OCI-M2 (cell line): ENCODE data around the gene ARHGEF33.
"Not testable (repeated sequence)": the region's sequence is repeated elsewhere in the genome, so short reads cannot be mapped to it uniquely, and the experiment has no call there.

ENCODE experiments used
- DNase-seq: peaks from one replicate; lab custom pipeline; 2025; ENCODE audit not compliant: unreplicated experiment; lab: John Stamatoyannopoulos, UW

ARHGEF33 gene

DNA sequence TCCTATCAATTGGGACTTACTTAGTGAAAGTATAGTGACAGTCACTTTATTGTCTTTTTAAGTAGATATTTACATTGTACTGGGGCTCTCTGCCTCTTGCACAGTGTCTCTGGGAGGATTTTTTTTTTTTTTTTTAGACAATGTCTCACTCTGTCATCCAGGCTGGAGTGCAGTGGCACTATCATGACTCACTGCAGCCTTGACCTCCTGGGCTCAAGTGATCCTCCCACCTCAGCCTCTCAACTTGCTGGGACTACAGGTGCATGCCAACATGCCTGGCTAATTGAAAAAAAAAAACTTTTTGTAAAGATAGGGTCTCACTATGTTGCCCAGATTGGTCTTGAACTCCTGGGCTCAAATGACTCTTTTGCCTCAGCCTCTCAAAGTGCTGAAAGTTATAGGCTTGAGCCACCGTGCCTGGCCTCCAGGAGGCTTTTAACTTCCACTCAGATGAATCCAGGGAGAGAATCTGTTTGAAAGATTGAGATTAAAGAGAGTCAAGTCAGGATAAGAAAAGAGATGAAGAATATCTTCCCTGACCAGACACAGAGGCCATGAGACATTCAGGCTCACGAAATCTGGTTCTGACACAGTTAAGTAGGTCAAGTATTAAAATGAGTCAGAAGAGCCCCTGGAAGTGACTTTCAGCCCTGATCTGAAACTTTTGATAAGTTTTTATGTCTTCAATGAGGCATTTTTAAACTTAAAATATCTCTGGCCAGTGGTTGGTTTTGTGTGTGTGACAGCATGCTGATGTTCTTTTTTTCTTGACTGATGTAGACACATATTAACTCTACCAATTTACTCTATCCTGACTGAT lies 18.3 kb downstream of the ARHGEF33 start:
- DNase-seq = no peak

DNA sequence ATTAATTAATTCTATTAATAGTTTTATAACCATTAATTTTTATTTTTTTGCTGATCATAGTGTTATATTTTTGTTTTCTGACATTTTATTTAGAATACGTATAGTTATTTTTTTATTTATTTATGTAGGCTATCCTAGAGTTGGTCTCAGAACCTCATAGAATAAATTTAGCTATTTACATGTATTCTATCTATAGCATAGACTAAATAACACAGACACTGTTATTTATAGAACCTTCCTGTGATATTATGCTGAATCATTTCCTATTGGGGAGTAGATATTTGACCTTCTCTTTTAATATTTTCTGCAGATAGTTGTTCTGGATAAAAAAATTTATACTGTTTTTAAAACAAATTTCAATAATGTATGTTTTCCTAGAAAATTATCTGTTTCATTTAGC lies 20.2 kb downstream of the ARHGEF33 start:
- DNase-seq = no peak

DNA sequence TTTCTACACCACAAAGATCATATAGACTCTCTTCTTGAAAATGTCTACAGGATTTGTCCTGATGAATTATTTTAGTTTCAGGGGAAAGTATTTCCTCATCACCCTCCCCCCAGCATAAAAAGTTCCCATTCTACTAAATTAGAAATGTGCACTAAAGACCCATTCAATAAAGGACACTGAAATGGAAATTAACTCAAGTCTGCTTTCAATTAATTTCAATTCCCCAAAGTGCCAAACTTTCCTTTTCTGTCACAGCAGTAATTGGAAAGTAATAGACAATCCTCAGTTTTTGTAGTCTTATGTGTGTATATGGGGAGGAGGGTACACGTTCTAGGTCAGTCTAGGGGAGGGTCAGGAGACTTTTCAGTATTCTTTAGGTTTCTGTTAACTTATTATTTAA lies 21.5 kb downstream of the ARHGEF33 start:
- DNase-seq = no peak

DNA sequence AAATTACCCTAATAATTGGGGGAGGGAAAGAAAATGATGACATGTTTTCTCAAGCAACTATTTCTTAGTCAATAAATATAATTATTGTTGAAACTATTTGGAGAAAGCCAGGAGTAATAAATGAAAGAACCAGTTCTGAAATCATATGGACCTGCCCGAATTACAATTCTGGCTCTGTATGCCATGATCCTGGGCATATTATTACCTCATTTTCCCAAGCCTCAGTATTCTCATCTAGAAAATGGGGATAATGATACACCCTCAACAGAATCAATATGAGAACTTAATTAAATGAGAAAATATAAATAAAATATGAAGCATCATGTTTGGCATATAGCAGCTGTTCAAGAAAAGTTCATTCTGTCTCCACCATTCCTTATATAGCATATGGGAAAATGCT lies 22.9 kb downstream of the ARHGEF33 start:
- no peak for DNase-seq

DNA sequence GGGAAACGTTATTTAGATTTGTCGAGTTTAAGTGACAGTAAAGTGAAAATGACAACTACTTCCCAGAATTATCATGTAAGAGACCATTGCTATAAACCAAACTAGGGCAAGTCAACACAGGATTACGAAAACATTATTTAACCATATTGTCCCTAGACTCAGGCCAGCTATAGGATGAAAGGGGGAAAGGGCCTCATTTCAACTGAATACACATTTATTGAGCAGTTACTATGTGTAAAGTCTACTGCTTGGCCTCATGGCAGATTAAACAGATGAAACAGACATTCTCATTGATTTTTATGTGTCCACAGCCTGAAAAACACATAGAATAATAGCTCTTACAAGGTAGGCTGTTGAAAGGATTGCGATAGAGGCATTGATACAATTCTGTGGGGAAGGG lies 32.7 kb downstream of the ARHGEF33 start:
- DNase-seq = no peak

DNA sequence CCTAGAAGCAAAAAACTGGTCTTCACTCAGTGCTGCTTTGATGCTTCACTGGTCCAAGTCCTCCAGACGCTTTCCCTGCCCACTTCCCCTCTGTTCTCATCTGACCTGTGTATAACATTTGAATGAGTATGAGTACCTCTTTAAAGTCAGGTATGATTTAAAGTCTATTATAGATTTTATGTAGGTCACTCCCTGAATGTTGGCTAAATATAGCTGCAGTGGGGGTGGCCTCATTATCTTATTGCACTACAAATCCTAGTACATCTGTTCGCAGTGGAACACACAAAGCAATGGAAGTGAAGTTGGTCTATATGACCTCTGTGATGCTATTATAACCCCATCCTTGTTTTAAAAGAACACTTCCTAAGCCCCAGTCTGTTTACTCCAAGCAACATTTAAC lies 33.2 kb downstream of the ARHGEF33 start:
- DNase-seq = no peak

DNA sequence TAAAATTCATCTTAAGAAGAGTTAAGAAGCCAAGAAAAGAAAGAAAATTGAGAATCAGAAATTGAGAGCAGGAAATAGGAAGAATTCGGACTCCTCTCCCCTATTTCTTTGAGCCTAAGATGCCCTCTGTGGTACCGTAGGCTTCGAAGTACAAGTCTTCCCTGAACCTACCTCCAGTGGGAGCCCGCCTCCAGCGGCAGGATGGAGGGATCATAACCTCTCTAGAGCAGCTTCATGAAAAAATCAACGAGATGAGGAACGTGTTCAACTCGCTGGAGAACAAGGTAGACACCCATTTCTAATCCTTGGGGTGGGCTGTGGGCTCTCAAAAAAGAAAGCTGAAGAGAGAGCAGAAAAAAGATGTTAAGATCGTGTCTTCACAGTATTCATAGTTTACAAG lies 36.3 kb downstream of the ARHGEF33 start:
- no peak for DNase-seq

DNA sequence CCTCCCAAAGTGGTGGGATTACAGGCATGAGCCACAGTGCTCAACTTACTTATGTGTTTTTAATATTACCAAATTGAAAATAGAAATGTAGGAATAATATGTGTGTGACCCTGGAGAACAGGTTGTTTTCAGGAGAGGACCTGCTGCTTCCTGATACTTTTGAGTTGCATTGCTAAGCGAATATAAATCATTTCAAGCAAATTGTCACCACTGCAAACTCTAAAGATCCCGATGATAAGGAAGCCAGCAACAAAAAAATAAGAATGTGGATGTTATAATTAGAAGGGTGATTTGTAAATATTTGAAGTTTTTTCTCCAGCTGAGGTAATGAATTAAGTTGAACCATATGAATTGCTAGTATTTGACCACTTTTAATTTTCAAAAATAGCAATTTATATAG lies 40.9 kb downstream of the ARHGEF33 start:
- DNase-seq = no peak

DNA sequence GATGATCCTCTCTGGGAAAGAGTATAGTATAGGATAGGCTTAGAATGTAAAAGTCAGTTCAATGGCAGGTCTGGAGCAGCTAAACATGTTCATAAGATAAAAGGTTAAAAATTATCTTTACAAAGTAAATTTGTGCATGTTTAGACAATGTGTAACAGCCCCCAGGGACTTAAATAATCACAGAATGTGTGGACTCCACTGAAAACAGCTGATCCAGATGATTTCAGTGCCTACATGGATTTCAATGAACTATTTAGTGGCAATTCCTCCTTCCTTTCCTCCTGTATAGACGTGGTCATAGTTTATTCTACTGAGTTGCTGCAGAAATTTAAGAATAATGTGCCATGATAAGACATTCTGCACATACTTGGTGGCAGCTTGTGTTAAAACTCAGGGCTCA lies 42.9 kb downstream of the ARHGEF33 start:
- DNase-seq = no peak

DNA sequence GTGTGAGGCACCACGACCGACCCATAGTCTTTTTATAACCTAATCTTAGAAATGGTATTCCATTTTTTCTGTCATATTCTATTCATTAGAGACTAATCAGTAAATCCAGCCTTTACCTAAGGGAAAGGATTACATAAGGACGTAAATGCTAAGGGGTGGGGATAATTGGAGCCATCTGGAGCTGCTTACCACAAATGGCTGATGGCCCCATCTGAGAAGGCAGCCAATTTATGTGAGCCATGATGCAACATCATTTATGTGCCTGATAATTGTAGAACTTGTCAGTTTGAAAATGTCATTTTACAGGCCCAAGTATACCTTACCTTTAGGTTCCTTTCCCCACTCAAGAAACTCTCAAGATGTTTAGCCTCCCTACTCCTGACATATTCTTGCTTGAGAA lies 44.0 kb downstream of the ARHGEF33 start:
- no peak for DNase-seq

DNA sequence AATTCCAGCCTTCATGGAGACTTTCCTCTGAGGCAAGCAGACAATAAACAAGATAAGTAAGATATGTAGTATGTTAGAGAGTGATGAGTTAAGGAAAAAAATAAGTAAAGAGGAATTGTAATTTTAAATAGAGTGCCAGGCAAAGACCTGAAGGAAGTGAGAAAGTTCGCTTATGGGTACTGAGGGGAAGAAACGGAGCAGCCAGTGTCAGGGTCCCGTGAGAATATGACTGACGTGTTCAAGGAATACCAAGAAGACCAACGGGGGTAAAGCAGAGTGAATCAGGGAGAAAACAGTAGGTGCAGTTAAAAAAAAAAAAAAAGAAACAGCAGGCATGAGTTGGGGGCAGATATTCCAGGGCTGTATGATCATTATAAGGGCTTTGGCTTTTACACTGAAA lies 45.1 kb downstream of the ARHGEF33 start:
- DNase-seq = no peak

DNA sequence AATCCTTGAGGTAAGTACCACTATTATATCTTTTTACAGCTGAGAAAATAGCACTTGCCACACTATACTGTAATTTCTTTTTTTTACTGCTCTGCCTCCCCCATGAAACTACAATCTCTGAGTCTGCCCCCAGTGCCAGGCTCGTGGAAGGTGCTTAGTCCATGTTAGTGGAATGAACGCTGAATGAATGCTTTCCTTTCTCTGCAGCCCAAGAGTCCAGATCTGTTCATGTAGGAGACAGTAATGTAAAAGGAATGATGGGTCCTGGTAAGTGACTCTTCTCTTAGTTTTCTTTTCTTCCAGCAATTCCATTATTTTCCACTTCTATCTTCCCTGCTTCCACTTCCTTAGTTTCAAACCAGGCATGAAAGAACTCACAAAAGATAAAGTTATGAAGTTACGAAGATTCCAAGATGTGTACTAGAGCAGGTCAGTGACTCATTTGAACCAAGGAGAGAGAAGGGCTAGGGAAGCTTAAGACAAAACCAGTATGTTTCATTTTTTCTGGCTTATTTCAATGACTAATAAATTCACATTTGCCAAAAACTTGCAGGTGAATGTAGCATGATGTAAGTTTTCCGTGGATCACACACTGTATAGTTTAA lies 46.0 kb downstream of the ARHGEF33 start:
- DNase-seq = no peak

DNA sequence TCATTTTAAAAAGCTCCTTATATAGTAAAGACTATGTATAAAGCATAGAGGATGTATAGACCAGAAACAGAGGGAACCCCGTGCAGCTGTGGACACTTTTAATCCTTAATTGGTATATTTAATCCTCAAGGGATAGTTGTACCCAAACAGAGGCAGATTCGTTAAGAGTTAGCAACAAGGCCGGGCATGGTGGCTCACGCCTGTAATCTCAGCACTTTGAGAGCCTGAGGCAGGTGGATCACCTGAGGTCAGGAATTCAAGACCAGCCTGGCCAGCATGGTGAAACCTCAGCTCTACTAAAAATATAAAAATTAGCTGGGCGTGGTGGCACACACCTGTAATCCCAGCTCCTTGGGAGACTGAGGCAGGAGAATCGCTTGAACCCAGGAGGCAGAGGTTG lies 46.8 kb downstream of the ARHGEF33 start:
- not testable (repeated sequence) for DNase-seq

DNA sequence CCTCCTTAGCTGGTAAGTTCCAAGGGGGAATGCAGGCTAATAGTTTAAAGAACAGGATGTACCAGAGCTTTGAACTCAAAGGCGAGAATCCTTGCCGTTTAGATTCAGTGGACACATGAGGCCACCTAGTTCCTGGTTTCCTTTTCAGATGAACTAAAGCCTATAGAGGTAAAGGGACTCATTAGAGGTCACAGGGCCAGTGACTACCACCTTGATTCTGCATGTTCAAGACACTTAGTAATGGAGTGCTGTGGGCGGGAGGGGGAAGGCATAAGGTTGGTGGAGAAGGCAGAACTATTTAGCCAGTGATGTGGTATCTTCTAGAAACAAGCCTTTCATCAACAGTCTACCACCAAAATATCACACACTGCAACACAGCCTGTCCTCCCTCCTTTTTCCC lies 47.9 kb downstream of the ARHGEF33 start:
- no peak for DNase-seq

DNA sequence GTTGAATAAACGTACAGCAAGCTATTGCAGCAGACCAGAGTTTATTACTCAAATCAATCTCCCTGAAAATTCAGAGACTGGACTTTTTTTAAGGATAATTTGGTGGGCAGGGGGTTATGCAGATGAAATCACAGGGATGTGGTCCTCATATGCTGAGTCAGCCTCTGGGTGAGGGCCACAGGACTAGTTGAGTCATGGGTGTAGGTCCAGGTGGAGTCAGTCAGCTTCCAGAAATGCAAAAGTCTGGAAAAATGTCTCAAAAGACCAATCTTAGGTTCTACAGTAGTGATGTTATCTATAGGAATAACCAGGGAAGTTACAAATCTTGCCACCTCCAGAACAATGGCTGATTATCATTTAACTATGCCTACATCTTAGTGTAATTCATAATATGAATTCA lies 51.1 kb downstream of the ARHGEF33 start:
- no peak for DNase-seq

DNA sequence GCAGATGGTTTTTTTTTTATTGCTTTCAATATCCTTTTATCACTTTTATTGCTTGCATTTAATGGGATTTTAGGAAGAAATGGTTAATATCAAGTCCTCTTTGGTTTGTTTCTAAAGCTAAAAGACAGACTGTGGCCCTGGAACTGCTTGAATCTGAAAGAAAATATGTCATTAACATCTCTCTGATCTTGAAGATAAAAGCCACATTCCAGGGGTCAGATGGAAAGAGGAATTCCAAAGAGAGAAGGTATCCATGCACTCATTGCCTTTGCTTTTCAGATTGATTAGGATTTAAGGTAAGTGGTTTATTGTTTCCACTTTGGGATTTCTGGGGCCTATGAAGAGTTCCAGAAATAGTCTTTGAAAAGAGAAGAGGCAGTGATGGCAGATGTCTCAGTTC lies 54.1 kb downstream of the ARHGEF33 start:
- DNase-seq = no peak

DNA sequence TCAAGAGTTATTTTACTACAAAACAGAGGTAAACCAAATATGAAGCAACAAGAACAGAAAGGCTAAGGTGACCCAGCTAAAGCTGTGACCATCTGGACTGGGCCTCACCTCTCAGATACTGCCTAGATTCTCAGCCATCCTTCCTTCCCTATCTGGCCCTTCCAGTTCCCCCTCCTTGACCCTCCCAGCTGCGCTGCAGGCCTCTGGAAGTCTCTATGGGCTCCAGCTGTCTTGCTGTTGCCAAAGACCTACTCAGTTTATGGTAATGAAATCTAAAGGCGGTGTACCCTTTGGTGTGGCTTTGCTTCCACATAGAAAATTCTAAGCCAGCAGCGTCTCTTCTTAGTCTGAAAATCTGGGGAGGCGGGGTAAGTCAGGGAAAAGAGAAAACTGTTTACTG lies 55.7 kb downstream of the ARHGEF33 start:
- no peak for DNase-seq

DNA sequence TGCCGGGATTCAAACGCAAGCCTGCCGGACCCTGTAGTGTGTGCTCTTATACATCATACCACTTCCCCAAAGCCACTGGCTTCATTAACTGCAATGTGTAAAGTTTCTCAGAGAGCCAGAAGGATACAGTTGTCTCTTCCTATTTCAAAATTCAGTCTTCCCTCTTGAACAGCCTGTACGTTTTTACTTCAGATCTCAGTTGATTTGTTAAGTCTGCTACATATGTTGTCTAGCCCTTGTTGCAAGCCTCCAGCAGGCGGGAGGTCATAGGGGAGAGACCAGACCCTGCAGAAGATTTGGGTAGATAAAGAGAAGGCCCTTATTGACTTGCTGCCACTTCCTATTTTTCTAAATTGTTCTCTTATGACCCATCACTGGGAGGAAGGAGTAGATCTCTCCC lies 56.2 kb downstream of the ARHGEF33 start:
- no peak for DNase-seq

DNA sequence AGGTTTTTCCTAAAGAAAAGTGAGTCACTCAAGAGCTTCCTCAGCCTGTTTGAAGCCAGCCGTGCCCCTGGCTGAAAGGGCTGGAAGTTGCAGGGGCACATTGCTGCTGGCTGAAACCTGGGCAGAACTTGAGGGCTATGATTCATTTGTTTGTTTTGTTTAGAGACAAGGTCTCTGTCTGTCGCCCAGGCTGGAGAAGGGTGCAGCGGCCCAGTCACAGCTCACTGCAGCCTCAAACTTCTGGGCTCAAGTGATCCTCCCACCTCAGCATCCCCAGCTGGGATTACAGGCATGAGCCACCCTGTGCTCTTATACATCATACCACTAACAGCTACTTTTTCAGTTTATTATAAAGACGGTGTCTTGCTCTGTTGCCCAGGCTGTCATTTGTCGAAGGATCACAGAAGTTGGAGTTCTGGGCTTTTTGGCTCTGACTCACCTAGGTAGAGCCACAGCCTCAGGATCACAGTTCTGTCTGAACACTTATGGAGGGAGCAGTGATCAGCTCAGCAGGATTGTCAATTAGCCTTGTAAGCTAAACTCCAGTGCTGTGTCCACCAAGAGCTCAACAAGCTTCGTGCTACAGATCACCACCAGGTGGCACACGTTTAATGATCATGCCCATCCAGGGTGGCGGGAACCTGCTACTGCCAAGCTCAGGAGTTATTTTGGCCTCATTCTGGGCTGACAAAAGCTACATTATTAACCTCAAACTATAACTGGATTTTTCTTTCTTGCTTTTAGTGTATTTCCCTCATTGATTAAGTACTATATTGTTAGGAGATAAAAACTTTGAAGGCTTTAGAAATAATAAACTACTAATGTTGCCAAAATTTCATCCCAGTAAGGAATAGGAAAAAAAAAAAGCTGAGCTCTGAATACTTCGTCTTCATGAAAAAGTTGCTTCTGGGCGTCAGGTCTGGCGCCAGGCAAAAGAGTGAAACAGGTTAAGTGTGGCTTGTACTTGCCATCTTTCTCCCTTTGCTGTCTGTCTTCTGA lies 57.9 kb downstream of the ARHGEF33 start:
- DNase-seq = no peak

DNA sequence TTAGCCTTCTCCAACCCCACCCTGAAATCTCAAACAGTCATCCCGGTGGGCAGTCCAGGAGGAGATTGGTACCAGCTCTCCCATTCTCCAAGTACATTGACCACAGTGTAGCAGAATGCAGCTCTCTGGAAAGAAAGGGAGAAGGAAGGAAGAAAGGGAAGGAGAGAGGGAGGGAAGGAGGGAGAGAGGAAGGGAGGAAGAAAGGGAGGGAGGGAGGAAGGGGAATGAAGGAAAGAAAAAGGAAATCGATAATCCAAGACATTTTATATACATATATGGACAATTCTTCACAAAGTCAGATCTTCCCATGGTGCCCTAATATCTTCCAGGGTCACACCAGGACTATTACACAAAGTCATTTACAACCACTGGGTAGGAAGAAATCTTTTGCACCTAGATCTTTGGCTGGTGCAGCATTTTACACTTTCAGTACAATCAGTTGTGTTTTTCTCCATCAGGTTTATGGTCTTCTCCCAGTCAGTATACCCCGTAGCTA lies 58.8 kb downstream of the ARHGEF33 start:
- no peak for DNase-seq

DNA sequence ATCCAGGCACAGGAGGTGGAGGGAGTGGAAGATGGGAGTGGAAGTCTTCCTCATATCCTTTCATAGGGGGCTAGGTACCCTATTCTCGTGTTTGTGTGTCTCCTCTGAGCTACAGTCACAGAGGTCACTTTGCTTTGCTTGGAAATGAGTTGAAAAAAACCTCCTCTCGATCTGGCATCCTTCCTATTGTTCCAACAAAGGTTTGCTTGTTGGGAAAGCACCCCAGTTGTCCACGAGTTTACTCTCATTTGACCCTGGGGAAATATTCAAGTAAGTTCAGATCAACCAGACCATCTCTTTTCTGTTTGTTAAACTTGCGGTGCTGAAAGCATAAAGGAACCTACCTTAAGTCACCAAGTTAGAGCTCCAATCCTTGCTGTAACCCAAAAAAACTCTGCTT lies 59.3 kb downstream of the ARHGEF33 start:
- no peak for DNase-seq

DNA sequence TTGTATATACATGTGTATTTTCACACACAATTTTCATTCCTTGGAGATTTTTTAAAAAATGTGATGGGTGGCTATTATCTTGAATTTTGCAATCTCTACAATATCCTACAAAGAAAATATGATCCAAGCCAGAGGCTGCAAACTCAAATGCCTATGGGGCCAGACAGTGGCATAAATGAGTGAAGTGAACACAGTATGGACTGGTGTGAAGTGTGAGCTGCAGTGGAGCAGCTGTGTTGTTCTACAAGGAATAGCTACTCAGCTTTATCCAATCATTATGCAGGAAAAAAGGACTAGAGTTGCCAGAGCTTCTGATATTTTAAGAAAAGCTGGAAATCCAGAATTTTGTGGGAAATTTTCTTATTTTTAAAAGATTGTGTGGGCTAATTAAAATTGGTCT lies 62.1 kb downstream of the ARHGEF33 start:
- DNase-seq = no peak
